GM23338 (cell line): ENCODE measurements around the gene GRIN2A. TPM values are rescaled to one million over a fixed set of nuclear protein-coding genes. Genes with fewer than 3 reads are reported as not detected.

ENCODE experiments used
- ATAC-seq: fragments of 200-7000 bp; cut with Tn5 transposase; 3 replicates; pipeline ENCODE4 v1.9.1; 2020
- DNase-seq: peaks from one replicate; pipeline ENCODE4 v3.0.0-alpha.2; 2015; ENCODE audit warnings: low spot score
- H2AFZ ChIP-seq: fragments of 200-600 bp; sonication (generic); 2 replicates; pipeline ENCODE4 v1.8.0; 2016; ENCODE audit warnings: antibody characterized with exemption, mild to moderate bottlenecking, moderate library complexity
- H3F3A ChIP-seq: fragments of 200-600 bp; sonication (generic); replicated peaks from 2 replicates; pipeline ENCODE4 v1.8.0; 2017; ENCODE audit warnings: antibody characterized with exemption, mixed run types, low read depth
- H3K27ac ChIP-seq: fragments of 200-600 bp; sonication (generic); 2 replicates; pipeline ENCODE4 v1.6.1; 2016; ENCODE audit warnings: low read depth
- H3K27me3 ChIP-seq: fragments of 200-600 bp; sonication (generic); 2 replicates; pipeline ENCODE4 v1.8.0; 2016; ENCODE audit warnings: mild to moderate bottlenecking, mixed run types, moderate library complexity; ENCODE audit not compliant: insufficient read depth
- H3K36me3 ChIP-seq: fragments of 200-600 bp; sonication (generic); 2 replicates; pipeline ENCODE4 v1.8.0; 2016; ENCODE audit warnings: mild to moderate bottlenecking; ENCODE audit not compliant: insufficient read depth
- H3K4me1 ChIP-seq: fragments of 200-600 bp; sonication (generic); 2 replicates; pipeline ENCODE4 v1.8.0; 2016; ENCODE audit warnings: mild to moderate bottlenecking, moderate library complexity; ENCODE audit not compliant: insufficient read depth
- H3K4me2 ChIP-seq: fragments of 200-600 bp; sonication (generic); 2 replicates; pipeline ENCODE4 v1.7.1; 2017; ENCODE audit warnings: mixed run types
- H3K4me3 ChIP-seq: fragments of 200-600 bp; sonication (generic); 2 replicates; pipeline ENCODE4 v1.6.1; 2016; ENCODE audit warnings: mixed run types
- H3K79me2 ChIP-seq: fragments of 200-600 bp; sonication (generic); replicated peaks from 2 replicates; pipeline ENCODE4 v1.8.0; 2017; ENCODE audit warnings: mild to moderate bottlenecking; ENCODE audit not compliant: insufficient read depth
- H3K9me2 ChIP-seq: fragments of 200-600 bp; sonication (generic); 2 replicates; pipeline ENCODE4 v1.8.0; 2017; ENCODE audit not compliant: insufficient read depth
- H4K20me1 ChIP-seq: fragments of 200-600 bp; sonication (generic); replicated peaks from 2 replicates; pipeline ENCODE4 v1.8.0; 2017; ENCODE audit warnings: mild to moderate bottlenecking; ENCODE audit not compliant: insufficient read depth
- H3K27ac Mint-ChIP-seq: 2 replicates; pipeline ENCODE4 v1.8.0; 2020; ENCODE audit warnings: inconsistent platforms, mild to moderate bottlenecking, moderate library complexity, mixed read lengths
- H3K27me3 Mint-ChIP-seq: 3 replicates; pipeline ENCODE4 v1.8.0; 2022; ENCODE audit warnings: low read depth, mild to moderate bottlenecking, moderate library complexity, mixed read lengths, inconsistent platforms; ENCODE audit not compliant: insufficient read depth, poor library complexity
- H3K36me3 Mint-ChIP-seq: 3 replicates; pipeline ENCODE4 v1.8.0; 2021; ENCODE audit warnings: low read depth, mild to moderate bottlenecking, inconsistent platforms, moderate library complexity, mixed read lengths
- H3K4me1 Mint-ChIP-seq: 3 replicates; pipeline ENCODE4 v1.8.0; 2020; ENCODE audit warnings: mild to moderate bottlenecking, inconsistent platforms, mixed read lengths
- H3K4me3 Mint-ChIP-seq: 3 replicates; pipeline ENCODE4 v1.8.0; 2021; ENCODE audit warnings: moderate library complexity, mild to moderate bottlenecking, inconsistent platforms, mixed read lengths
- H3K9me3 Mint-ChIP-seq: 3 replicates; pipeline ENCODE4 v1.8.0; 2020; ENCODE audit warnings: moderate library complexity, mild to moderate bottlenecking, inconsistent platforms, mixed read lengths
- CREB1 ChIP-seq: fragments of 250-450 bp; sonication (Bioruptor Pico); IDR thresholded peaks from 2 replicates; pipeline ENCODE4 v1.5.0; 2020; ENCODE audit warnings: low read depth, mild to moderate bottlenecking, moderate library complexity
- EZH2 ChIP-seq: fragments of 200-600 bp; sonication (generic); IDR thresholded peaks from one replicate; pipeline ENCODE4 v1.8.0; 2017; ENCODE audit warnings: antibody characterized with exemption, mild to moderate bottlenecking, low read depth; ENCODE audit not compliant: unreplicated experiment
- EZH2phosphoT487 ChIP-seq: fragments of 200-600 bp; sonication (generic); IDR thresholded peaks from one replicate; pipeline ENCODE4 v1.8.1; 2018; ENCODE audit warnings: antibody characterized with exemption; ENCODE audit not compliant: unreplicated experiment
- JUNB ChIP-seq: IDR thresholded peaks from one replicate; pipeline ENCODE4 v1.6.1; 2016; ENCODE audit warnings: antibody characterized with exemption; ENCODE audit not compliant: unreplicated experiment
- NANOG ChIP-seq: IDR thresholded peaks from 2 replicates; pipeline ENCODE4 v1.6.1; 2016; ENCODE audit warnings: antibody characterized with exemption, borderline replicate concordance
- POLR2AphosphoS5 ChIP-seq: IDR thresholded peaks from 2 replicates; pipeline ENCODE4 v1.6.1; 2016; ENCODE audit warnings: antibody characterized with exemption, low read depth
- STAT1 ChIP-seq: IDR thresholded peaks from one replicate; pipeline ENCODE4 v1.6.1; 2016; ENCODE audit warnings: antibody characterized with exemption; ENCODE audit not compliant: unreplicated experiment
- ZNF114 ChIP-seq: fragments of 250-450 bp; sonication (Bioruptor Pico); IDR thresholded peaks from 2 replicates; pipeline ENCODE4 v1.5.0; 2020; ENCODE audit warnings: mild to moderate bottlenecking, moderate library complexity
- ZNF331 ChIP-seq: fragments of 250-450 bp; sonication (Bioruptor Pico); IDR thresholded peaks from 2 replicates; pipeline ENCODE4 v1.5.0; 2020; ENCODE audit warnings: low read depth, mild to moderate bottlenecking, moderate library complexity
- polyA plus RNA-seq: library from polyadenylated mRNA; unstranded; fragments of >200 nt; fragmentation: Nextera tagmentation; extraction: Ambion mirVana; gene quantifications from 2 replicates; pipeline ENCODE4 v1.2.1, GENCODE V29; 2016
- total RNA-seq: library from RNA; depleted of rRNA; stranded (reverse); fragments of >200 nt; shearing (Covaris generic); gene quantifications from 2 replicates; pipeline ENCODE4 v1.2.3, GENCODE V29; 2014
- TF ChIP-seq, protein P1 (sequence below): IDR thresholded peaks from one replicate; pipeline ENCODE4 v1.6.1; 2018; ENCODE audit warnings: antibody characterized with exemption; ENCODE audit not compliant: unreplicated experiment
- TF ChIP-seq, protein P2 (sequence below), 2 experiments: fragments of 200-600 bp in 1 of 2; sonication (generic) in 1 of 2; conservative IDR thresholded peaks; 2 replicates each; pipeline versions ENCODE4 v1.5.1 to v1.6.1; 2016 to 2017; ENCODE audit warnings: antibody characterized with exemption in 2 of 2, low read depth in 2 of 2, mild to moderate bottlenecking in 2 of 2, moderate library complexity in 1 of 2
- TF ChIP-seq, protein P3 (sequence below): fragments of 250-450 bp; sonication (Bioruptor Pico); IDR thresholded peaks from 2 replicates; pipeline ENCODE4 v1.5.0; 2020; ENCODE audit warnings: mild to moderate bottlenecking, moderate library complexity
- TF ChIP-seq, protein P4 (sequence below): IDR thresholded peaks from 2 replicates; pipeline ENCODE4 v1.6.1; 2016; ENCODE audit warnings: antibody characterized with exemption

The GRIN2A gene
- total and polyA plus RNA-seq, 2 experiments from 2014 or later, result 0.89 to 5.1 TPM

DNA sequence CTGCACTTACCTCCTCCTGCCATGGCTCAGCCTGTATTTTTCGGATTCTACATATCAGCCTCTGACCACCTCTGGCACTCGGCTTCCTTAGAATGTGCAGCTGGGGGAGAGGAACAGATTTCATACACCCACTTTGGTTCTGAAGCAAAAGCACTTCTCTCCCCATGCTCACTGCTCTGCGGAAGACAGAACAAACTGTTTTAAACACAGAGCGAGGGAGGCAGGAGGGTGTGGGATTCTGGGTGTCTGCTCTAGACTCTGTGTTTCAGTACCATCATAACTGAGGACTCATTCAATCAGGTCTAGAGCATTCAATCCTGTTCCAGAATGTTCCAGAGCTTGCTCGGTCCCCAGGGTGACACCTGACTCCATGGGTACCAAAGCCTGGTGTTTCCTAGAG, 239.1 kb downstream of the GRIN2A start:
- ATAC-seq (no peak), DNase-seq (no peak)
- Mint-ChIP-seq H3K36me3 (no peaks in the 10 kb centered on the region), H3K27me3 (no peaks in the 10 kb centered on the region), H3K4me3 (no peak overlapping the region), H3K27ac (no peak overlapping the region), H3K9me3 (no peaks in the 10 kb centered on the region), H3K4me1 (peaks cover 26% of the 10 kb centered on the region)
- TF ChIP-seq JUNB, result no peak
- no peak for TF ChIP-seq ZNF114 (CRISPR knock-in tag)
- TF ChIP-seq NANOG, result no peak
- TF ChIP-seq, protein P1, sequence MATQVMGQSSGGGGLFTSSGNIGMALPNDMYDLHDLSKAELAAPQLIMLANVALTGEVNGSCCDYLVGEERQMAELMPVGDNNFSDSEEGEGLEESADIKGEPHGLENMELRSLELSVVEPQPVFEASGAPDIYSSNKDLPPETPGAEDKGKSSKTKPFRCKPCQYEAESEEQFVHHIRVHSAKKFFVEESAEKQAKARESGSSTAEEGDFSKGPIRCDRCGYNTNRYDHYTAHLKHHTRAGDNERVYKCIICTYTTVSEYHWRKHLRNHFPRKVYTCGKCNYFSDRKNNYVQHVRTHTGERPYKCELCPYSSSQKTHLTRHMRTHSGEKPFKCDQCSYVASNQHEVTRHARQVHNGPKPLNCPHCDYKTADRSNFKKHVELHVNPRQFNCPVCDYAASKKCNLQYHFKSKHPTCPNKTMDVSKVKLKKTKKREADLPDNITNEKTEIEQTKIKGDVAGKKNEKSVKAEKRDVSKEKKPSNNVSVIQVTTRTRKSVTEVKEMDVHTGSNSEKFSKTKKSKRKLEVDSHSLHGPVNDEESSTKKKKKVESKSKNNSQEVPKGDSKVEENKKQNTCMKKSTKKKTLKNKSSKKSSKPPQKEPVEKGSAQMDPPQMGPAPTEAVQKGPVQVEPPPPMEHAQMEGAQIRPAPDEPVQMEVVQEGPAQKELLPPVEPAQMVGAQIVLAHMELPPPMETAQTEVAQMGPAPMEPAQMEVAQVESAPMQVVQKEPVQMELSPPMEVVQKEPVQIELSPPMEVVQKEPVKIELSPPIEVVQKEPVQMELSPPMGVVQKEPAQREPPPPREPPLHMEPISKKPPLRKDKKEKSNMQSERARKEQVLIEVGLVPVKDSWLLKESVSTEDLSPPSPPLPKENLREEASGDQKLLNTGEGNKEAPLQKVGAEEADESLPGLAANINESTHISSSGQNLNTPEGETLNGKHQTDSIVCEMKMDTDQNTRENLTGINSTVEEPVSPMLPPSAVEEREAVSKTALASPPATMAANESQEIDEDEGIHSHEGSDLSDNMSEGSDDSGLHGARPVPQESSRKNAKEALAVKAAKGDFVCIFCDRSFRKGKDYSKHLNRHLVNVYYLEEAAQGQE, result no peak
- TF ChIP-seq, protein P2, sequence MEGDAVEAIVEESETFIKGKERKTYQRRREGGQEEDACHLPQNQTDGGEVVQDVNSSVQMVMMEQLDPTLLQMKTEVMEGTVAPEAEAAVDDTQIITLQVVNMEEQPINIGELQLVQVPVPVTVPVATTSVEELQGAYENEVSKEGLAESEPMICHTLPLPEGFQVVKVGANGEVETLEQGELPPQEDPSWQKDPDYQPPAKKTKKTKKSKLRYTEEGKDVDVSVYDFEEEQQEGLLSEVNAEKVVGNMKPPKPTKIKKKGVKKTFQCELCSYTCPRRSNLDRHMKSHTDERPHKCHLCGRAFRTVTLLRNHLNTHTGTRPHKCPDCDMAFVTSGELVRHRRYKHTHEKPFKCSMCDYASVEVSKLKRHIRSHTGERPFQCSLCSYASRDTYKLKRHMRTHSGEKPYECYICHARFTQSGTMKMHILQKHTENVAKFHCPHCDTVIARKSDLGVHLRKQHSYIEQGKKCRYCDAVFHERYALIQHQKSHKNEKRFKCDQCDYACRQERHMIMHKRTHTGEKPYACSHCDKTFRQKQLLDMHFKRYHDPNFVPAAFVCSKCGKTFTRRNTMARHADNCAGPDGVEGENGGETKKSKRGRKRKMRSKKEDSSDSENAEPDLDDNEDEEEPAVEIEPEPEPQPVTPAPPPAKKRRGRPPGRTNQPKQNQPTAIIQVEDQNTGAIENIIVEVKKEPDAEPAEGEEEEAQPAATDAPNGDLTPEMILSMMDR (conservative IDR thresholded peaks at IDR 0.05; ENCODE audit: low read depth in 2 of 2), result no peak
- no peak for TF ChIP-seq ZNF331 (CRISPR knock-in tag)
- TF ChIP-seq, protein P3, sequence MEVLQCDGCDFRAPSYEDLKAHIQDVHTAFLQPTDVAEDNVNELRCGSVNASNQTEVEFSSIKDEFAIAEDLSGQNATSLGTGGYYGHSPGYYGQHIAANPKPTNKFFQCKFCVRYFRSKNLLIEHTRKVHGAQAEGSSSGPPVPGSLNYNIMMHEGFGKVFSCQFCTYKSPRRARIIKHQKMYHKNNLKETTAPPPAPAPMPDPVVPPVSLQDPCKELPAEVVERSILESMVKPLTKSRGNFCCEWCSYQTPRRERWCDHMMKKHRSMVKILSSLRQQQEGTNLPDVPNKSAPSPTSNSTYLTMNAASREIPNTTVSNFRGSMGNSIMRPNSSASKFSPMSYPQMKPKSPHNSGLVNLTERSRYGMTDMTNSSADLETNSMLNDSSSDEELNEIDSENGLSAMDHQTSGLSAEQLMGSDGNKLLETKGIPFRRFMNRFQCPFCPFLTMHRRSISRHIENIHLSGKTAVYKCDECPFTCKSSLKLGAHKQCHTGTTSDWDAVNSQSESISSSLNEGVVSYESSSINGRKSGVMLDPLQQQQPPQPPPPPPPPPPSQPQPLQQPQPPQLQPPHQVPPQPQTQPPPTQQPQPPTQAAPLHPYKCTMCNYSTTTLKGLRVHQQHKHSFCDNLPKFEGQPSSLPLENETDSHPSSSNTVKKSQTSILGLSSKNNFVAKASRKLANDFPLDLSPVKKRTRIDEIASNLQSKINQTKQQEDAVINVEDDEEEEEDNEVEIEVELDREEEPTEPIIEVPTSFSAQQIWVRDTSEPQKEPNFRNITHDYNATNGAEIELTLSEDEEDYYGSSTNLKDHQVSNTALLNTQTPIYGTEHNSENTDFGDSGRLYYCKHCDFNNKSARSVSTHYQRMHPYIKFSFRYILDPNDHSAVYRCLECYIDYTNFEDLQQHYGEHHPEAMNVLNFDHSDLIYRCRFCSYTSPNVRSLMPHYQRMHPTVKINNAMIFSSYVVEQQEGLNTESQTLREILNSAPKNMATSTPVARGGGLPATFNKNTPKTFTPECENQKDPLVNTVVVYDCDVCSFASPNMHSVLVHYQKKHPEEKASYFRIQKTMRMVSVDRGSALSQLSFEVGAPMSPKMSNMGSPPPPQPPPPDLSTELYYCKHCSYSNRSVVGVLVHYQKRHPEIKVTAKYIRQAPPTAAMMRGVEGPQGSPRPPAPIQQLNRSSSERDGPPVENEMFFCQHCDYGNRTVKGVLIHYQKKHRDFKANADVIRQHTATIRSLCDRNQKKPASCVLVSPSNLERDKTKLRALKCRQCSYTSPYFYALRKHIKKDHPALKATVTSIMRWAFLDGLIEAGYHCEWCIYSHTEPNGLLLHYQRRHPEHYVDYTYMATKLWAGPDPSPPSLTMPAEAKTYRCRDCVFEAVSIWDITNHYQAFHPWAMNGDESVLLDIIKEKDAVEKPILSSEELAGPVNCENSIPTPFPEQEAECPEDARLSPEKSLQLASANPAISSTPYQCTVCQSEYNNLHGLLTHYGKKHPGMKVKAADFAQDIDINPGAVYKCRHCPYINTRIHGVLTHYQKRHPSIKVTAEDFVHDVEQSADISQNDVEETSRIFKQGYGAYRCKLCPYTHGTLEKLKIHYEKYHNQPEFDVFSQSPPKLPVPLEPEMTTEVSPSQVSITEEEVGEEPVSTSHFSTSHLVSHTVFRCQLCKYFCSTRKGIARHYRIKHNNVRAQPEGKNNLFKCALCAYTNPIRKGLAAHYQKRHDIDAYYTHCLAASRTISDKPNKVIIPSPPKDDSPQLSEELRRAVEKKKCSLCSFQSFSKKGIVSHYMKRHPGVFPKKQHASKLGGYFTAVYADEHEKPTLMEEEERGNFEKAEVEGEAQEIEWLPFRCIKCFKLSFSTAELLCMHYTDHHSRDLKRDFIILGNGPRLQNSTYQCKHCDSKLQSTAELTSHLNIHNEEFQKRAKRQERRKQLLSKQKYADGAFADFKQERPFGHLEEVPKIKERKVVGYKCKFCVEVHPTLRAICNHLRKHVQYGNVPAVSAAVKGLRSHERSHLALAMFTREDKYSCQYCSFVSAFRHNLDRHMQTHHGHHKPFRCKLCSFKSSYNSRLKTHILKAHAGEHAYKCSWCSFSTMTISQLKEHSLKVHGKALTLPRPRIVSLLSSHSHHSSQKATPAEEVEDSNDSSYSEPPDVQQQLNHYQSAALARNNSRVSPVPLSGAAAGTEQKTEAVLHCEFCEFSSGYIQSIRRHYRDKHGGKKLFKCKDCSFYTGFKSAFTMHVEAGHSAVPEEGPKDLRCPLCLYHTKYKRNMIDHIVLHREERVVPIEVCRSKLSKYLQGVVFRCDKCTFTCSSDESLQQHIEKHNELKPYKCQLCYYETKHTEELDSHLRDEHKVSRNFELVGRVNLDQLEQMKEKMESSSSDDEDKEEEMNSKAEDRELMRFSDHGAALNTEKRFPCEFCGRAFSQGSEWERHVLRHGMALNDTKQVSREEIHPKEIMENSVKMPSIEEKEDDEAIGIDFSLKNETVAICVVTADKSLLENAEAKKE (CRISPR knock-in tag), result no peak
- TF ChIP-seq CREB1, result no peak
- no peak for TF ChIP-seq EZH2
- no peak for TF ChIP-seq STAT1
- TF ChIP-seq, protein P4, sequence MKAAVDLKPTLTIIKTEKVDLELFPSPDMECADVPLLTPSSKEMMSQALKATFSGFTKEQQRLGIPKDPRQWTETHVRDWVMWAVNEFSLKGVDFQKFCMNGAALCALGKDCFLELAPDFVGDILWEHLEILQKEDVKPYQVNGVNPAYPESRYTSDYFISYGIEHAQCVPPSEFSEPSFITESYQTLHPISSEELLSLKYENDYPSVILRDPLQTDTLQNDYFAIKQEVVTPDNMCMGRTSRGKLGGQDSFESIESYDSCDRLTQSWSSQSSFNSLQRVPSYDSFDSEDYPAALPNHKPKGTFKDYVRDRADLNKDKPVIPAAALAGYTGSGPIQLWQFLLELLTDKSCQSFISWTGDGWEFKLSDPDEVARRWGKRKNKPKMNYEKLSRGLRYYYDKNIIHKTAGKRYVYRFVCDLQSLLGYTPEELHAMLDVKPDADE, result no peak
- TF ChIP-seq POLR2AphosphoS5, result no peak
- TF ChIP-seq EZH2phosphoT487, result no peak
- Histone ChIP-seq H3K79me2 (no peaks in the 10 kb centered on the region), H3K4me3 (no peak overlapping the region), H3K4me1 (peaks cover 17% of the 10 kb centered on the region), H3K27me3 (no peaks in the 10 kb centered on the region), H2AFZ (no peak overlapping the region), H3K4me2 (no peak overlapping the region), H3F3A (no peaks in the 10 kb centered on the region), H3K36me3 (no peaks in the 10 kb centered on the region), H3K9me2 (0 out of 2 replicates have a peak, but pooled peaks cover 5% of the 10 kb centered on the region), H3K27ac (no peak overlapping the region), H4K20me1 (no peaks in the 10 kb centered on the region)
